A673 (cell line): ENCODE data around the gene IFITM2. TPM values are rescaled to one million over a fixed set of nuclear protein-coding genes. Genes with fewer than 3 reads are reported as not detected.

Source experiments
- BruUV-seq: library from RNA; stranded (reverse); fragments of 400-500 nt; replicated peaks from 2 replicates; lab custom pipeline; 2021; lab: Mats Ljungman, UMichigan
- CTCF ChIA-PET: fragments of 300-600 bp; sonication (Branson Sonifier 250); formaldehyde crosslinking; loops from one replicate; lab custom pipeline; 2022; ENCODE audit warnings: antibody characterized with exemption; lab: Charles Lee
- POLR2A ChIA-PET: fragments of 300-600 bp; sonication (Branson Sonifier 250); formaldehyde crosslinking; loops from one replicate; lab custom pipeline; 2022; ENCODE audit warnings: antibody characterized with exemption; ENCODE audit not compliant: low non-redundant PET; lab: Charles Lee
- DNase-seq: peaks from one replicate; pipeline ENCODE4 v3.0.0-alpha.2; 2015; ENCODE audit warnings: low spot score
- H3K27ac ChIP-seq: fragments of 200-600 bp; sonication (generic); 2 replicates; pipeline ENCODE4 v1.5.1; 2016; ENCODE audit warnings: mixed run types, low read depth, mild to moderate bottlenecking, mixed read lengths, antibody characterized with exemption, low read length; ENCODE audit not compliant: poor library complexity, severe bottlenecking
- H3K27me3 ChIP-seq: fragments of 200-600 bp; sonication (generic); replicated peaks from 2 replicates; pipeline ENCODE4 v1.6.1; 2017; ENCODE audit warnings: mixed run types, low read depth, mild to moderate bottlenecking, mixed read lengths, antibody characterized with exemption, low read length; ENCODE audit not compliant: insufficient read depth, poor library complexity
- H3K36me3 ChIP-seq: fragments of 200-600 bp; sonication (generic); 2 replicates; pipeline ENCODE4 v1.6.1; 2016; ENCODE audit warnings: mixed run types, mild to moderate bottlenecking, mixed read lengths, antibody characterized with exemption, low read length; ENCODE audit not compliant: insufficient read depth, poor library complexity, severe bottlenecking
- H3K4me1 ChIP-seq: fragments of 200-600 bp; sonication (generic); 2 replicates; pipeline ENCODE4 v1.6.1; 2017; ENCODE audit warnings: mixed run types, mild to moderate bottlenecking, mixed read lengths, antibody characterized with exemption, low read length; ENCODE audit not compliant: insufficient read depth, poor library complexity, severe bottlenecking
- H3K4me3 ChIP-seq: fragments of 200-600 bp; sonication (generic); 2 replicates; pipeline ENCODE4 v1.5.1; 2016; ENCODE audit warnings: low read depth, mixed run types, mild to moderate bottlenecking, mixed read lengths, low read length; ENCODE audit not compliant: poor library complexity, severe bottlenecking
- H3K9me3 ChIP-seq: fragments of 200-600 bp; sonication (generic); 2 replicates; pipeline ENCODE4 v1.6.1; 2016; ENCODE audit warnings: mixed run types, low read depth, mild to moderate bottlenecking, mixed read lengths, antibody characterized with exemption, low read length; ENCODE audit not compliant: poor library complexity, severe bottlenecking
- EZH2 ChIP-seq: fragments of 200-600 bp; sonication (generic); IDR thresholded peaks from 2 replicates; pipeline ENCODE4 v1.6.1; 2017; ENCODE audit warnings: borderline replicate concordance, low read depth, mild to moderate bottlenecking, mixed read lengths, antibody characterized with exemption, low read length; ENCODE audit not compliant: poor library complexity, severe bottlenecking
- intact Hi-C: fragments of 100-400 bp; cut with micrococcal nuclease; formaldehyde crosslinking; loops from one replicate; pipeline ENCODE4 v1.10.0; 2022; ENCODE audit not compliant: unreplicated experiment
- total RNA-seq: library from RNA; stranded (reverse); gene quantifications from 2 replicates; pipeline ENCODE4 v1.2.3, GENCODE V29; 2021
- TF ChIP-seq, protein P1 (sequence below): fragments of 300-800, 200-600 bp; sonication (generic); conservative IDR thresholded peaks from 2 replicates; pipeline ENCODE4 v1.5.1; 2017; ENCODE audit warnings: low read depth, mild to moderate bottlenecking, antibody characterized with exemption, low read length, moderate library complexity, mixed read lengths

The IFITM2 gene
- total RNA-seq, 1 experiment from 2014 or later: 25.5 TPM

DNA sequence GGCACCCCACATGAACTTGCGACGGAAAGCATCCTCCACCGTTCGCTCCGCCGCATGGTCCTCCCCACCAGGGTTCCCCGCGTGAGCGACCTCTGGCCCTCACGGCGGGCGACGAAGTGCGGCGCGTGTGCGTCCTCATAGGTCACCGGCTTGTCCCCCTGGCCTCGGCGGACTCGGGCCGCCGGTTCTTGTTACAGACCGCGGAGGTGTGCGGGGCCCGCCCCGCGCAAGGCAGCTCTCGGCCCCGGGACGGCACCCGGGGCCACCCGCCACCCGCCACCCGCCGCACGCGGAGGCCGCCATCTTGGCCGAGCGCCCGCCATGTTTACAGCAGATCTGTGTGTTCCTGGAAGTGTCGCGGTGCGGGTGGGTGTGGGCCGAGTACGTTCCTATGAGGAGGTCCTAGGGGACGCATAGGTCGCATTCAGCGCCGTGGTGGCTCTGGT lies 3.5 kb upstream of the IFITM2 start:
- Histone ChIP-seq H3K9me3 (no peaks in the 10 kb centered on the region), H3K4me1 (peaks cover 9% of the 10 kb centered on the region), H3K27me3 (no peaks in the 10 kb centered on the region), H3K27ac (no peak overlapping the region), H3K4me3 (no peak overlapping the region), H3K36me3 (no peaks in the 10 kb centered on the region)
- ChIA-PET POLR2A (no interaction called here), CTCF (no interaction called here)
- TF ChIP-seq, protein P1, sequence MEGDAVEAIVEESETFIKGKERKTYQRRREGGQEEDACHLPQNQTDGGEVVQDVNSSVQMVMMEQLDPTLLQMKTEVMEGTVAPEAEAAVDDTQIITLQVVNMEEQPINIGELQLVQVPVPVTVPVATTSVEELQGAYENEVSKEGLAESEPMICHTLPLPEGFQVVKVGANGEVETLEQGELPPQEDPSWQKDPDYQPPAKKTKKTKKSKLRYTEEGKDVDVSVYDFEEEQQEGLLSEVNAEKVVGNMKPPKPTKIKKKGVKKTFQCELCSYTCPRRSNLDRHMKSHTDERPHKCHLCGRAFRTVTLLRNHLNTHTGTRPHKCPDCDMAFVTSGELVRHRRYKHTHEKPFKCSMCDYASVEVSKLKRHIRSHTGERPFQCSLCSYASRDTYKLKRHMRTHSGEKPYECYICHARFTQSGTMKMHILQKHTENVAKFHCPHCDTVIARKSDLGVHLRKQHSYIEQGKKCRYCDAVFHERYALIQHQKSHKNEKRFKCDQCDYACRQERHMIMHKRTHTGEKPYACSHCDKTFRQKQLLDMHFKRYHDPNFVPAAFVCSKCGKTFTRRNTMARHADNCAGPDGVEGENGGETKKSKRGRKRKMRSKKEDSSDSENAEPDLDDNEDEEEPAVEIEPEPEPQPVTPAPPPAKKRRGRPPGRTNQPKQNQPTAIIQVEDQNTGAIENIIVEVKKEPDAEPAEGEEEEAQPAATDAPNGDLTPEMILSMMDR: no peak
- no peak for TF ChIP-seq EZH2
- DNase-seq: no peak
- BruUV-seq: no TSS peak
- intact Hi-C loops: loop anchor here (10.0 kb wide), 1 partner anchor 51 kb away; no protein-coding TSS in a partner anchor

DNA sequence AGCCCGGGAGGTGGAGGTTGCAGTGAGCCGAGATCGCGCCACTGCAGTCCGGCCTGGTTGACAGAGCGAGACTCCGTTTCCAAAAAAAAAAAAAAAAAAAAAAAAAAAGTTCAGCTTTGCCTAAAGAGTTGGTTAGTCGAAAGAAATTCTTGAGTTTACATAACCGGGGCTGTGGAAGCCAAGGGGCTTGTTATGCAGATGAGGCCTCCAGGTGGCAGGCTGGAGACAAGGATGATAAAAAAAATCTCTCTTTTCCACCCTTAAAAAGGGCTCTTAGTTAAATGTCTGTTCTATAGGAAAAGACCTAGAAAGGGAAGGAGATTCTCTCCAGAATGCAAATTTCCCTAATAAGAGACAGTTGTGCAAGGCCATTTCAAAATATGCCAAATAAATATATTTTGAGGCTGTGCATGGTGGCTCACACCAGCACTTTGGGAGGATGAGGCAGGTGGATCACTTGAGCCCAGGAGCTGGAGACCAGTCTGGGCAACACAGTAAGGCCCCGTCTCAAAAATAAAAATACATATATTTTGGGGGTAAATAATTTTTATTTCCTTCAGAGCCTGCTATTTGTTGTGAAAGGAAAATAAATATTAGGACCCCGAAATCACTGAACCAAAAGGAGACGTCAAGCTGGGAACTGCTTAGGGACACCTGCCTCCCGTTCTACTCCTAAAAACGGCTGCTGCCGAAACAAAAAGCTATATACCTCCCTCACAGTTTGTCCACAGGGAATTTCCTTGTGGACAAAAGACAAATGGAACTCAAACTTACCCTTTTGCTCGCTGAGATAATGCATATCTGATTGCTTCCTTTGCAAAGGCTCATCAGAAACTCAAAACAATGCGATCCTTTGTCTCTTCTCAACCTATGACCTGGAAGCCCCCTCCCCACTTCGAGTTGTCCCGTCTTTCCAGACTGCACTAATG lies 2.4 kb upstream of the IFITM2 start:
- intact Hi-C loops: loop anchor here (10.0 kb wide), 1 partner anchor 50 kb away; no protein-coding TSS in a partner anchor
- Histone ChIP-seq H3K36me3 (no peaks in the 10 kb centered on the region), H3K27ac (no peak overlapping the region), H3K4me1 (peaks cover 16% of the 10 kb centered on the region), H3K27me3 (no peaks in the 10 kb centered on the region), H3K9me3 (no peaks in the 10 kb centered on the region), H3K4me3 (no peak overlapping the region)
- CTCF ChIA-PET: interaction anchor here (0.6 to 1.5 kb wide), 3 partner anchors 54 to 63 kb away, joined by 3 to 8 read pairs (median 3); no protein-coding TSS in a partner anchor
- TF ChIP-seq EZH2: no peak
- TF ChIP-seq, protein P1: peak; percentile 73
- DNase-seq: peak; percentile 64
- BruUV-seq: no TSS peak
- POLR2A ChIA-PET: no interaction called here

DNA sequence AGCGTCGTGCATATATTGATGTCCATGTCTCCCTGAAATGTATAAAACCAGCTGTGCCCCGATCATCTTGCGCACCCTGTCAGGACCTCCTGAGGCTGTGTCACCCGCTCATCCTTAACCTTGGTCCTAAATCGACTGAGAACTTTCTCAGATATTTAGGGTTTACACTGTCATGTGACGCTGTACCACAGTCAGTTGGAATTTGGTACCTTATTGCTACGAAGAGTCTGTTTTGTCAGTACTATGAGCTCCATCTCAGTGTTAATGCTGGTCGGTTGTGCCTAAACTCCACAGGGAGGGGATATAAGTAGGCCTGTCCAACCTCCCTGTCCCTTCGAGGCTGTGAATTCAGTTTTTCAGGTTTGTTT lies 1.8 kb upstream of the IFITM2 start:
- no peak overlapping the region for H3K4me3 ChIP-seq
- H3K27me3 ChIP-seq: no peaks in the 10 kb centered on the region
- TF ChIP-seq EZH2: no peak
- TF ChIP-seq, protein P1: no peak
- intact Hi-C loops: loop anchor here (10.0 kb wide), 1 partner anchor 49 kb away; no protein-coding TSS in a partner anchor
- no peak for DNase-seq
- no peak overlapping the region for H3K27ac ChIP-seq
- peaks cover 16% of the 10 kb centered on the region for H3K4me1 ChIP-seq
- H3K9me3 ChIP-seq: no peaks in the 10 kb centered on the region
- no peaks in the 10 kb centered on the region for H3K36me3 ChIP-seq
- CTCF ChIA-PET: interaction anchor here (0.9 to 1.5 kb wide), 2 partner anchors 55 to 56 kb away, joined by 3 read pairs; no protein-coding TSS in a partner anchor
- POLR2A ChIA-PET: no interaction called here
- BruUV-seq: no TSS peak
